Measurements from ENCODE around the gene ARAP2.

Gene ARAP2

GRCh38 chr4:36137336-36137735 lies 107.0 kb downstream of the ARAP2 start:
- H3K4me3 ChIP-seq (ENCODE audit: low read depth, low read length), result no peak overlapping the region

DNA sequence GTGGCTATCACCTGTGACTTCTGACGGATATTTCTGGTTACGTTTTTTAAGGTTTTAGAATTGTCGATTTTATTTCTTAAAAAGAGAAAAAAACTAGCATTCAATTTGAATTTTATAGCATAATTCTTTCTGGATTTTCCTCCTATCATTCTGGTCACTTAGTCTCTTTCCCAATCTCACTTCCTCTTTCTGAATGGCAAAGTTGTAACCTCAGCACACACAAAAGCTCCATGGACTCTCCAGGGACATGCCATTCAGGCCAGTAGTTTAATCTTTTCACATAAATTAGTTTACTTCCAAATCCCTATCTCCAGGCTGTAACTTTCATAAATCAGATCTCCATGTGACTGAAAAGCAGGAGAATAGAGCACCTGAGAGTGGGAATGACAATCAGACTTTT lies 110.7 kb downstream of the ARAP2 start:
- no peak overlapping the region for H3K4me3 ChIP-seq (ENCODE audit: low read depth, low read length)

GRCh38 chr4:36133086-36133485 lies 111.2 kb downstream of the ARAP2 start:
- no peak overlapping the region for H3K4me3 ChIP-seq (ENCODE audit: low read depth, low read length)

GRCh38 chr4:36130641-36131040 lies 113.7 kb downstream of the ARAP2 start:
- no peak overlapping the region for H3K4me3 ChIP-seq (ENCODE audit: low read depth, low read length)

DNA sequence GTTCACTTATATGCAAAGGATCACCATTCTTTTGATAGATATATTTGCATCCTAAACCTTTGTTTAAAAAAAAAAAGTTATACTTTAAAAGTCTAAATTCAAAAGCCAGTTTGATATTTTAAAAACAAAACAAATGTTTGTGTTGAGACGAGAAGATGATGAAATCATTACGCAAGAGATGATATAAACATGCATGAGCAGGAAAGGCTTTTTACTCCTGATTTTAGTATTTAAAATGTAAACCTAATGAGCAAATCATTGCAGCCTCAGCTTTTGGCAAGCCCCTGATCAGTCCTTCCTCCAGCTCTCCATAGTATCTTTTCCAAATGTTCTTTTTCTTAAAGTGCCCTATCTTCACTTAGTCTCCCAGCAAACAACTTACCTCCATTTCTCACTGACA lies 115.6 kb downstream of the ARAP2 start:
- H3K4me3 ChIP-seq (ENCODE audit: low read depth, low read length), result no peak overlapping the region

DNA sequence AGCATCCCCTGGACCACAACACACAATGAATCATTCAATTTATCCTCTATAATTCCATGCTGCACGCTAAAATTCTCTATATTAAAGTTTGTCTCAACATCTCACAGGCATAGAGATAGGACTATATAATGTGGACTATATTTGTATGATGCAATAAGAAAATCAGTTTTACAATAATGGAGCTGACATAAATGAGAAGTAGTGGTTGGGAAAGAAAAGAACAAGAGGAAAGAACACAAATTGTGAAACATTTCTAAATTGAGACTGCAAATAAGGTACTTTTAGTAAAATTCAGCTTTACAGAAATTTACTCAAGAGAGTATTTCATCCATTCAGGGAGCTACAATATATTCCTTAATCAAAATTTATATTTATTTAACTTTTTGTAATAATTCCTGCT lies 120.4 kb downstream of the ARAP2 start:
- H3K4me3 ChIP-seq (ENCODE audit: low read depth, low read length), result no peak overlapping the region

- H3K4me3 ChIP-seq (ENCODE audit: low read depth, low read length), result no peak overlapping the region
Measured at GRCh38 chr4:36115312-36115711, 129.0 kb downstream of the ARAP2 start.

- no peak overlapping the region for H3K4me3 ChIP-seq (ENCODE audit: low read depth, low read length)
Measured at GRCh38 chr4:36111172-36111571, 133.1 kb downstream of the ARAP2 start.

DNA sequence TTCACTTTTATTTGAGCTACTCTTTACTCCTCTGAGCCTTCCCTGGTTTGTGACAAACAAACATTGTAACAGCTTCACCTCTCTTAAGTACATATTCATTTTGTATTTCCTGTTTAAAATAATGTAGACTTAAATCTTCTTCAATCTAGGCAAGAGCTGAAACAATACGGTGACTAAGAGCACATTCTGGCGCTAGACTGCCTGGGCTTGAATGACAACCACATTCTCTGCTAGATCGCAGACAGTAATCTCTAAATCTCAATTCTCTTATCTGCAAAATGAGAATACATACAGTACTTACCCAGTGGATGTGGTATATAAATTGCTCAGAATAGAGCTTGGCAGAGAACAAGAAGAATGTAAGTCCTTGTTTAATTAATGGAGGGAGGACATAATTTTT lies 144.8 kb downstream of the ARAP2 start:
- no peak overlapping the region for H3K4me3 ChIP-seq (ENCODE audit: low read depth, low read length)

- H3K4me3 ChIP-seq (ENCODE audit: low read depth, low read length), result no peak overlapping the region
Measured at GRCh38 chr4:36094995-36095394, 149.3 kb downstream of the ARAP2 start.

DNA sequence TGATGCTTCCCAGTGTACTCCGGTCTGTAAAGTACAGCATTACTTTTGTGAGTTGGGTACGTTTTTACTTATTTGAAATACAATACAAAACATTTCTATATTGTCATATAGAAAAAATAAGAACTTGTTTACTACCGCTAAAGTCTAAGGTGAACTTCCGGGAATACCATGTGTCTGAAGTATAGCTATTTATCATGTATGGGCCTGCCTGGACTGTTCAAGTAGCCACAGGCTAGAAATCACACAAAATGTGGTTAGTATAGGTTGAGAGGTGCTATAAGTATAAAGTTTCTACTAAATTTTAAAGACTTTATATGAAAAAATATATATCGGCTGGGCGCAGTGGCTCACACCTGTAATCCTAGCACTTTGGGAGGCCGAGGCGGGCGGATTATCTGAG lies 152.3 kb downstream of the ARAP2 start:
- H3K4me3 ChIP-seq (ENCODE audit: low read depth, low read length), result no peak overlapping the region

- no peak overlapping the region for H3K4me3 ChIP-seq (ENCODE audit: low read depth, low read length)
Measured at GRCh38 chr4:36088542-36088941, 155.8 kb downstream of the ARAP2 start.

- H3K4me3 ChIP-seq (ENCODE audit: low read depth, low read length), result no peak overlapping the region
Measured at GRCh38 chr4:36086261-36086786, 158.0 kb downstream of the ARAP2 start.

DNA sequence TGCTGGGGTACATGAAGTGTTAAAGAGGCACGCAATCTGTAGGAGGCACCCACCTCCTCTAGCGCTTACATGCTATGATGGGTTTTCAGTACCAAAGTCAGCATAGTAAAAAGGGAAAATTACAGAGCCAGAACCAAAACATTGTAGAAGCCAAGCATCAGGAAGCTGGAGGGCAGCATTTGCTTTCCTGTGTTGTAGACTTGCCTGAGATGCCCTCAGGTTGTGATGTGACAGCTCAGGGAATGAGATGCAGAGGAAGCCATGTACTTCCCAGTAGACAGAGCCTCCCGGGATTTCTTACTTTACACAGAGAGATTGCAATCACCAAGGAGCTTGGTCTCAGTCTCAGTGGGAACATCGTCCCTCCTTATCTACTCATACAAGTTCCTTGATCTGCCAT lies 161.5 kb downstream of the ARAP2 start:
- no peak overlapping the region for H3K4me3 ChIP-seq (ENCODE audit: low read depth, low read length)

DNA sequence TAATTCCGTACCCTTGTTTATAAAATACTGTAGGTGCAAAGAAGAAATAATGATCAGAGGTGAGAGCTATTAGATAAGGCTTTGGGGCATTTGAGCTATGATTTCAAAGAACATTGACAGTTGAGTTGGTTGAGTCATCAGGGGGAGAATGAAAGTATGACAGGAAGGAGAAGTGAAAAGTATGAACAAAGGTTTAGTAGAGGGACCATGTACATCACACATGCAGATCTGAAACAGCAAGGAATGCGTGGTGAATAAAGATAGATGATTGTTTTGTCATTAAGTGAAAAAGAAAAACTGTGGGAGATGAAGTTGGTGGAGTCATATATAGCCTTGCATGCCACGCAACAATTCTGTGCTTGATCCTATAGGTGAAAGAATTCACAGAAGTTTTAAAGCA lies 163.1 kb downstream of the ARAP2 start:
- no peak overlapping the region for H3K4me3 ChIP-seq (ENCODE audit: low read depth, low read length)

DNA sequence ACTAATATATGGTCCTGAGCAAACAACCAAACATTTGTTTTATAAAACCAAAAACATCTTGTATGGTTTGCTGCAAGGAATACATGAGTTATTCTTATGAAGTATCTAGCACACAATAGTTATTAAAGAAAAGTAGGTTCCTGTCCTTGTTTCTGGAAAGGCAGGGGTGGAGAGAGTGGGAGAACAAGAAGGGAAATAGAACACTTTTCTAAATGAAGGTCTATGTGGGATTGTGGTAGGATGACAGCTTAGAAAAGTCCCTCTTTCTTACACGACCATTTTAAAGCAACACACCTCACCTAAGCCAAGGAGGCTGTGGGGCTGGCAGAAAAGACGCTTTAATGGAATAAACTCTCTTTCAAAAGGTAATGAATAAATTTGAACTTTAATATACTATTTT lies 164.6 kb downstream of the ARAP2 start:
- H3K4me3 ChIP-seq (ENCODE audit: low read depth, low read length), result no peak overlapping the region

DNA sequence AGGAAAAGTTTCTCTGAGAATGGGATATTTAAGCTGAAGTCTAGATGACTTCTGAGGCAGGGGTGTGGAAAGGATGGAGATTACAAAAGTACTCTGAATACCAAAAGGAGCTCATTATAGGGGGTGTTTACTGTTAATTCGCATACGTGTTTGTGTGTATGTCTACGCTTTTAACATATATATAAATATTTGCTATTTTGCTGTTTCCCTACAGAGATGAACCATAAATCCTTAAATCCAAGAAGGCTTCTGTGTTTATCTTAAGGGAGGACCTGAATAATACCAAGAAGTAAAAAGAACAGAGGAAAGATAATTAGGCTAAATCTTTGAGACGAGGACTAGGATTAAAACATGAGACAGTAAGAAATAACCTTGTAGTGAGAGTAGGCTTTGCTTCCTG lies 166.0 kb downstream of the ARAP2 start:
- no peak overlapping the region for H3K4me3 ChIP-seq (ENCODE audit: low read depth, low read length)

GRCh38 chr4:36072529-36072928 lies 171.8 kb downstream of the ARAP2 start:
- no peak overlapping the region for H3K4me3 ChIP-seq (ENCODE audit: low read depth, low read length)

DNA sequence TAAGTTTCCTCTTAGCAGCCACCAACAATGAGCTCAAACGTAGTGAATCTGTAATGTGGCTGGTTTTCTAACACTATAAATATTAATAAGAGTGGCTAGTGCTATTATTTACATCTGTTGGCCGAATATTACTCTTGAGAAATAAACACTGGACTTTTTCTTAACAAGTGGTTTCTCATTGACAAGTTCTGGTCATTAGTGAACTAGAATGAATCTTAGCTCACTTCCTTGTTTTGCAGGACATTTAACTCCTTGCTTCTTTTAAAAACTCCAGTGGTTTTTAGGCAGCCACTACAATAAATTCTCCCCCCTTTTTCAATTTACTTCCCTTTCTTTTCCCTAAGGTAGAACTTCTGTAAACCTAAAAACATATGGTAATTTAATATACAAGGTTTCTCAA lies 177.2 kb downstream of the ARAP2 start:
- no peak overlapping the region for H3K4me3 ChIP-seq (ENCODE audit: low read depth, low read length)

- no peak overlapping the region for H3K4me3 ChIP-seq (ENCODE audit: low read depth, low read length)
Measured at GRCh38 chr4:36065274-36065871, 178.9 kb downstream of the ARAP2 start.

DNA sequence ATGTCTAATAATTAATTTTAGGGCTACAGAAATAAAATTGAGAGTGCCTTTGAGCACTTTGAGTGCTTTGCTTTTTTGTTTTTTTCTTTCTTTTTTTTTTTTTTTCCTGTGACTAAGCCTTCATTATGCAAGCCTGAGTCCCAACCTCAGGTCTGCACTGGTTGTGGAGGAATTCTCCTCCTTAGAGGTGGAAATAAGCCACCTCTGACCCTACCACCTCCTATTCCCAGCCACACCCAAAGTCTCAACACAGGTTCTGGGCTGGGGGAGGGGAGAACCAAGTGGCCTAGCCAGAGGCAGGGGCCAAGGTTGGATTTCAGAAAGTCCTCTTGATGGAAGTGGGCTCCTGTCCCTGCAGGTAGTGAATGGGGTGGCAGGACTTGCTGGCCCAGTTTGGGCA lies 180.2 kb downstream of the ARAP2 start:
- H3K4me3 ChIP-seq (ENCODE audit: low read depth, low read length), result no peak overlapping the region

DNA sequence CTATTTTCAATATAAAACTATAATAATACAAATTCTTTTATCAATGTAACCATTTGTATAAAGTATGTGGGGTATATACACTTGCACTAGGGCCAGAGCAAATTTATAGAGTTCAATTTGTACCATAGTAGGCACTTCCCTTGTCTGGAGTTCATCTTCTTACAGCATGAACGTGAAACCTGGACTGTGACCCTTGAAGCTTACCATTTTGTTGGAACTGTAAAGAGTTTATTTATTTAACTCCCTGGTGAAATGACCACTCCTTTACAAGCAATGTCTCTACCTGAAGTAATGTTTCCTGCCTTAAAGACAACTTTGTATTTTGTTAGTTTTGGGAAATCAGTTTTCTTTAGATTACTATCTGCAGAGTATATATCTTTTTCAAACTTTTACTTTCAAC lies 188.2 kb downstream of the ARAP2 start:
- H3K4me3 ChIP-seq (ENCODE audit: low read depth, low read length), result no peak overlapping the region

DNA sequence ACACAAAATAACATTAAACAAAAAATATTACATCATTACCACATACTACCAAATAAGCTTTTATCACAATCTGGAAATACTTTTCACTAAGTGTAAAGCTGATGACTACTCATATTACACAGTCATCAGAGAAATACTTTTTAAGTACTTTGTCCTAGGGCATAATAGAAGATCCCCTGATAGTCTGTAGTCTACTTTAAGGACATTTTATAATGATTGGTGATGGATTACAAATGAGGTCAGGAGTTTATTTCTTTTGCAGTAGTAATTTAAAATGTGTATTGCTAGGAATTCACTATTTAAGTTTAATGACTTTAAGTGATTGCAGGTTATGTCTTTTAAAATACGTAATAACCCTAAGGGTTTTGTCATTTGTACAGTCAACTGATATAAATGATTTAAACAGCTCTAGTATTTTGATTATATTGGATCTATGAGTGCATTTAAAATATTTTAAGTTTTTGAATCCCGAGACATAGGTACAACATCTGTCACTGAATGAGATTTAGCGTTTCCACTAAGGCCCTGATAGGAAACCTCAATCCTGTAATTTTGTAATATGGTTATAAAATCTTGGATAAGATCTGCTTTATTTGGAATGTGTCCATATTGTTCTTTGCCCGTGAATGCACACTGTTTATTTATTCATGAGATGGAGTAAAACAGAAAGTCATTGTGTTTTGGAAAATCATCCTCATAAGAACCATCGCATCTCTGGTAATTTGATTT lies 189.5 kb downstream of the ARAP2 start:
- no peak overlapping the region for H3K4me3 ChIP-seq (ENCODE audit: low read depth, low read length)
